Mammary epithelial cell (primary cell): Measurements from ENCODE around the gene NPBWR2.

Experiments used
- CTCF ChIP-seq, 2 donors: IDR thresholded peaks in 1 of 2; conservative IDR thresholded peaks in 1 of 2; 2 replicates each; pipeline ENCODE4 v1.5.1; 2011 to 2012; ENCODE audit warnings: inconsistent platforms in 2 of 2, low read length in 2 of 2, mild to moderate bottlenecking in 2 of 2, control low read depth in 1 of 2, low read depth in 1 of 2; ENCODE audit not compliant: insufficient read depth in 1 of 2; ENCODE audit errors: extremely low read depth in 1 of 2
- EZH2 ChIP-seq: IDR thresholded peaks from 2 replicates; pipeline ENCODE4 v1.6.1; 2012; ENCODE audit warnings: low read length, inconsistent platforms, borderline replicate concordance

DNA sequence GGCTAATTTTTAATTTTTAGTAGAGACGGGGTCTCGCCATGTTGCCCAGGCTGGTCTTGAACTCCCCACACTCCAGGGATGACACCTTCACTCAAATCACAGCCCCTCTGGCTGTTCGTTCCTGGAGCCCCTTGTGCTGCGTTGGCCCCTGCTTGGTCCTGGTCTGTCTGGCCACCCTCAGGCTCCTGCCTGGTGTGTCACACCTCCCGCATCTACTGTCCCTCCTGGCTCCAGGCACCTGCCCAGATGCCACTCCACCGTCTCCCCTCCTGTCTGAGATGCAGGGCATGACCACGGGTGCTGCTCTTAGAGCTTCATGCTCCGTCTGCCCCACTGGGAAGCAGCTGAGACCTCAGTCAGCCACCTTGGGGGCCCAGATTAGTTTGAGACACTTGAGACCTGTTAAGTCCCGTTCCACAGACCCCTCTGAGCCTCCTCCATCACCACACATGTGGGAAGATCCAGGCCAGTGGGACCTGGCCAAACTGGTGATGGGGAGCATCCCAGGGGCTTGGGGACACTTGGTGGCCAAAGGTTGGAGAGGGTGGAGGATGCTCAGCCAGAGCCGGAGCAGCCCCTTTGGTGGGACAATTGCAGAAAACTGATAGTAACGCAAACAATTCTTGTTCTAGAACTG, 21.9 kb upstream of the NPBWR2 start:
- TF ChIP-seq CTCF (conservative IDR thresholded peaks at IDR 0.05 in 1 of 2, IDR thresholded peaks at IDR 0.05 in 1 of 2; ENCODE audit: extremely low read depth in 1 of 2, insufficient read depth in 1 of 2, low read depth in 1 of 2, low read length in 2 of 2) (no peak), EZH2 (no peak)
